NT2/D1 (cell line): ENCODE results near the gene SRD5A2.

Experiments used
- YY1 ChIP-seq: IDR thresholded peaks from 2 replicates; pipeline ENCODE4 v1.6.1; 2011; ENCODE audit not compliant: insufficient read length, insufficient read depth
- ZNF274 ChIP-seq: IDR thresholded peaks from 2 replicates; pipeline ENCODE4 v1.6.1; 2011; ENCODE audit warnings: mild to moderate bottlenecking, low read depth, low read length

- no peak for TF ChIP-seq YY1
- no peak for TF ChIP-seq ZNF274
Observed at GRCh38 chr2:31598694-31599093, 18.0 kb upstream of the SRD5A2 start.
